Mesenchymal stem cell (in vitro differentiated cells and primary cell): Measurements from ENCODE around the gene PPP1R36.

Experiments used
- DNase-seq: peaks from one replicate; pipeline ENCODE4 v3.0.0-alpha.2; 2013
- H2AFZ ChIP-seq: one replicate; pipeline ENCODE4 v1.6.1; 2013; ENCODE audit warnings: low read depth, mild to moderate bottlenecking, control low read depth, inconsistent platforms, low read length, moderate library complexity
- H2AK5ac ChIP-seq: 2 replicates; pipeline ENCODE4 v1.6.1; 2013; ENCODE audit warnings: low read length, moderate library complexity, mild to moderate bottlenecking, inconsistent platforms; ENCODE audit not compliant: severe bottlenecking
- H2BK120ac ChIP-seq: one replicate; pipeline ENCODE4 v1.6.1; 2013; ENCODE audit warnings: low read depth, mild to moderate bottlenecking, inconsistent platforms, low read length, moderate library complexity
- H2BK12ac ChIP-seq, 2 experiments: one replicate each; pipeline ENCODE4 v1.6.1; 2013; ENCODE audit warnings: inconsistent platforms in 2 of 2, low read length in 2 of 2, mild to moderate bottlenecking in 2 of 2, moderate library complexity in 2 of 2, control low read depth in 1 of 2
- H2BK15ac ChIP-seq: one replicate; pipeline ENCODE4 v1.6.1; 2013; ENCODE audit warnings: mild to moderate bottlenecking, low read depth, inconsistent platforms; ENCODE audit not compliant: poor library complexity, severe bottlenecking
- H2BK5ac ChIP-seq: 2 replicates; pipeline ENCODE4 v1.6.1; 2013; ENCODE audit warnings: low read depth, mild to moderate bottlenecking, low read length, control low read depth, inconsistent platforms; ENCODE audit not compliant: poor library complexity, severe bottlenecking
- H3K14ac ChIP-seq, 2 experiments: one replicate each; pipeline ENCODE4 v1.6.1; 2013; ENCODE audit warnings: inconsistent platforms in 2 of 2, low read length in 2 of 2, control low read depth in 1 of 2, mild to moderate bottlenecking in 1 of 2, moderate library complexity in 1 of 2
- H3K18ac ChIP-seq, 2 experiments: one replicate each; pipeline ENCODE4 v1.6.1; 2013; ENCODE audit warnings: inconsistent platforms in 2 of 2, low read length in 2 of 2, control low read depth in 1 of 2, low read depth in 1 of 2, mild to moderate bottlenecking in 1 of 2
- H3K23ac ChIP-seq, 2 experiments: one replicate each; pipeline ENCODE4 v1.6.1; 2013; ENCODE audit warnings: inconsistent platforms in 2 of 2, low read length in 2 of 2, mild to moderate bottlenecking in 2 of 2, moderate library complexity in 2 of 2, control low read depth in 1 of 2
- H3K27ac ChIP-seq: 2 replicates; pipeline ENCODE4 v1.5.1; 2013; ENCODE audit warnings: mild to moderate bottlenecking, moderate library complexity, low read length, control low read depth, inconsistent platforms; ENCODE audit not compliant: poor library complexity, severe bottlenecking
- H3K27me3 ChIP-seq, 2 experiments: 2 replicates each; pipeline versions ENCODE4 v1.6.1 to v1.7.0; 2013; ENCODE audit warnings: low read length in 2 of 2, mild to moderate bottlenecking in 2 of 2, moderate library complexity in 2 of 2, control low read depth in 1 of 2, inconsistent platforms in 1 of 2; ENCODE audit not compliant: control insufficient read depth in 1 of 2, insufficient read depth in 1 of 2
- H3K36me3 ChIP-seq, 2 experiments: 2 replicates each; pipeline versions ENCODE4 v1.6.1 to v1.7.0; 2013; ENCODE audit warnings: low read length in 2 of 2, control low read depth in 1 of 2, inconsistent platforms in 1 of 2, low read depth in 1 of 2, mild to moderate bottlenecking in 1 of 2; ENCODE audit not compliant: insufficient read depth in 2 of 2, control insufficient read depth in 1 of 2
- H3K4ac ChIP-seq, 2 experiments: one replicate each; pipeline ENCODE4 v1.6.1; 2013; ENCODE audit warnings: inconsistent platforms in 2 of 2, low read length in 2 of 2, mild to moderate bottlenecking in 2 of 2, moderate library complexity in 2 of 2, control low read depth in 1 of 2, low read depth in 1 of 2
- H3K4me1 ChIP-seq: 2 replicates; pipeline ENCODE4 v1.6.1; 2013; ENCODE audit warnings: low read depth, low read length, control low read depth; ENCODE audit not compliant: control insufficient read depth, insufficient read depth
- H3K4me2 ChIP-seq: 2 replicates; pipeline ENCODE4 v1.6.1; 2013; ENCODE audit warnings: low read length, mild to moderate bottlenecking, inconsistent platforms; ENCODE audit not compliant: poor library complexity, severe bottlenecking
- H3K4me3 ChIP-seq, 2 experiments: 2 replicates each; pipeline versions ENCODE4 v1.5.1 to v1.7.0; 2013; ENCODE audit warnings: low read length in 2 of 2, mild to moderate bottlenecking in 2 of 2, control low read depth in 1 of 2, low read depth in 1 of 2; ENCODE audit not compliant: insufficient read depth in 1 of 2
- H3K79me1 ChIP-seq: replicated peaks from 2 replicates; pipeline ENCODE4 v1.6.1; 2013; ENCODE audit warnings: mild to moderate bottlenecking, control low read depth, low read length, inconsistent platforms; ENCODE audit not compliant: poor library complexity, severe bottlenecking
- H3K9ac ChIP-seq: 2 replicates; pipeline ENCODE4 v1.7.0; 2013; ENCODE audit warnings: mild to moderate bottlenecking, low read length, moderate library complexity
- H3K9me3 ChIP-seq: 2 replicates; pipeline ENCODE4 v1.7.0; 2013; ENCODE audit warnings: mild to moderate bottlenecking, low read length; ENCODE audit not compliant: control insufficient read depth
- H4K8ac ChIP-seq: one replicate; pipeline ENCODE4 v1.6.1; 2013; ENCODE audit warnings: inconsistent platforms, mild to moderate bottlenecking, low read length, moderate library complexity
- H4K91ac ChIP-seq: one replicate; pipeline ENCODE4 v1.6.1; 2013; ENCODE audit warnings: mild to moderate bottlenecking, low read length, inconsistent platforms
- WGBS: methylation state at CpG from one replicate; pipeline ENCODE4 v1.1.7; 2013; ENCODE audit warnings: mixed read lengths; 5-methylcytosine and 5-hydroxymethylcytosine counted together

Gene PPP1R36

DNA sequence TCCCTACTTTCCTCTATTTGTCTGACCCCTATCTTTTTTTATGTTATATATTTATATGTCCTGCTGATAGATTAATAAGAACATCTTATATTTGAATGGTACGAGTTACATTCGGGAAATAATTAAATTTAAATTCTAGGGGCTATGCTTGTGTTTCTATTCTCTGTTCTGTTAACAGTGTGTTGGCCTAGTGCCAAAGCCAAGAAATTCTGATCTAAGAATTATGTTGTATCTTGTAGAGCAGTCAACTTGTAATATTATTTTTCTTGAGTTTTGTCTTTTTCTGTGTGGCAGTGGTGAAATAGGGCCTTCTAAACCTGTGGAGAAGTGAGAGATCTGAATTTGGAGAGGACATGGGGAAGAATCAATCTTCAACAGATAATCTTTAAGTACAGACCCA, 18.2 kb upstream of the PPP1R36 start:
- Histone ChIP-seq H3K36me3 (peaks cover 6 to 16% of the 10 kb centered on the region in 2 experiments), H3K18ac (no peak overlapping the region), H2BK5ac (no peak overlapping the region), H3K4me3 (no peak overlapping the region), H4K8ac (no peak overlapping the region), H3K9me3 (no peaks in the 10 kb centered on the region), H2BK120ac (no peak overlapping the region), H2BK12ac (no peak overlapping the region), H3K9ac (no peak overlapping the region), H2AK5ac (no peak overlapping the region), H3K23ac (no peak overlapping the region), H4K91ac (no peak overlapping the region), H2BK15ac (no peak overlapping the region), H3K4ac (no peak overlapping the region), H3K14ac (no peak overlapping the region), H3K27me3 (no peaks in the 10 kb centered on the region), H3K27ac (no peak overlapping the region), H3K79me1 (peaks cover 6% of the 10 kb centered on the region), H3K4me2 (no peak overlapping the region), H3K4me1 (no peaks in the 10 kb centered on the region), H2AFZ (no peak overlapping the region)
- no peak for DNase-seq
- WGBS, result 97% methylated on average over 2 of the region's 2 CpGs

DNA sequence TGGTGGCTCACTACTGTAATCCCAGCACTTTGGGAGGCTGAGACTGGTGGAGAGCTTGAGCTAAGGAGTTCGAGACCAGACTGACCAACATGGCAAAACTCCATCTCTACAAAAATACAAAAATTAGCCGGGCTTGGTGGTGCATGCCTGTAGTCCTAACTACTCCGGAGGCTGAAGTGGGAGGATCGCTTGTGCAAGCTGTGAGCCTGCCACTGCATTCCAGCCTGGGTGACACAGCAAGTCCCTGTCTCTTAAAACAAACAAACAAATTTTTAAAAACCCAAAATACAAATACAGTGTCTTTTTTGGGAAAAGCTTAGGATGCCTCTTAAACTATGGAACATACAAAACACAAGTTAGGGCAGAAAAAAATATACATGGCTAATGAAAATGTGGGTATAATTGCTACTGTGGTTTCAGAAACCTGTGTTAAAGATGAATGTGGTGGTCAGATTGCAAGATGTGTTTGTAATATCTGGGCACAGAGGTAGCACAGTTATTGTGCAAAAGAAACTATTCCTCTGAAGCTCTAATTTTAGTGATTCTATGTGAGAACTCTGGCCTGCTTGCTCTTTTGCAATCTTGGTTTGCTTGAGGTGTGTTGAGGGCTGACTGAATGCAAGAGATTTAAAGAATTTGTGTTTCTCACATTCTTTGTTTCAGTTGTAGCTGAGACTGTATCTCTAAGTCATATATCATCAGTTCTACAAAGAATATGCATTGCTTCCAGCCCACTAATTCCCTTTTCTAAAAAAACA, 13.1 kb upstream of the PPP1R36 start:
- Histone ChIP-seq H3K4ac (no peak overlapping the region), H2AFZ (no peak overlapping the region), H3K4me2 (no peak overlapping the region), H3K23ac (no peak overlapping the region), H4K8ac (no peak overlapping the region), H3K36me3 (peaks cover 0 to 5% of the 10 kb centered on the region in 2 experiments), H3K4me1 (peaks cover 3% of the 10 kb centered on the region), H3K9me3 (peaks cover 8% of the 10 kb centered on the region), H3K14ac (no peak overlapping the region), H2BK120ac (no peak overlapping the region), H2AK5ac (no peak overlapping the region), H3K9ac (no peak overlapping the region), H2BK15ac (no peak overlapping the region), H3K27ac (peak overlapping the region; percentile 38), H3K27me3 (peaks cover 0 to 10% of the 10 kb centered on the region in 2 experiments), H2BK5ac (no peak overlapping the region), H3K18ac (no peak overlapping the region), H3K4me3 (no peak overlapping the region), H2BK12ac (no peak overlapping the region), H4K91ac (no peak overlapping the region), H3K79me1 (no peaks in the 10 kb centered on the region)
- WGBS, result 45% methylated on average over 4 of the region's 4 CpGs
- peak; percentile 66 for DNase-seq

DNA sequence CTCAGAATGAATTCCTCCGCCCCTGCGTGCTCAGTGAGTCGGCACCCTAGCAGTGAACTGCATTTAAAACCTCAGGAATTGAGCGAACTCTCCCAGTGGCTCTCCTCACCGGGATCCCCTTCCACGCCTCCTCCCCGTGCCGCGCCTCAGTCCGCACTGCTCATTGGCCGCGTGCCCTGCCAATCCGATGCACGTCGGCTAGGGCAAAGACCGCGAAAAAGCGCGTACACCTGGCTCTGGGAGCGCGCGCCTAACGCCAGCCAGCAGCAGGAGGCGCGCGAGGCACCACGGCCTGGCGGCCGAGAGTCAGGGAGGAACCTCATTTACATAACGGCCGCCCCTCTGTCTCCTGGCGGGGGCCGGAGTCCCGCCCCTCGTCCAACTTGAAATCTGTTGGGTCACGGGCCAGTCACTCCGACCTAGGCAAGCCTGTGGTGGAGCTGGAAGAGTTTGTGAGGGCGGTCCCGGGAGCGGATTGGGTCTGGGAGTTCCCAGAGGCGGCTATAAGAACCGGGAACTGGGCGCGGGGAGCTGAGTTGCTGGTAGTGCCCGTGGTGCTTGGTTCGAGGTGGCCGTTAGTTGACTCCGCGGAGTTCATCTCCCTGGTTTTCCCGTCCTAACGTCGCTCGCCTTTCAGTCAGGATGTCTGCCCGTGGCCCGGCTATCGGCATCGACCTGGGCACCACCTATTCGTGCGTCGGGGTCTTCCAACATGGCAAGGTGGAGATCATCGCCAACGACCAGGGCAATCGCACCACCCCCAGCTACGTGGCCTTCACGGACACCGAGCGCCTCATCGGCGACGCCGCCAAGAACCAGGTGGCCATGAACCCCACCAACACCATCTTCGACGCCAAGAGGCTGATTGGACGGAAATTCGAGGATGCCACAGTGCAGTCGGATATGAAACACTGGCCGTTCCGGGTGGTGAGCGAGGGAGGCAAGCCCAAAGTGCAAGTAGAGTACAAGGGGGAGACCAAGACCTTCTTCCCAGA, 9.3 kb upstream of the PPP1R36 start, which contains the start of gene HSPA2:
Gene HSPA2, plus strand, starts transcription at position 534 of the 995 bp plus-strand sequence. Its CDS starts 109 bp downstream, at position 643.
- H2AFZ ChIP-seq, result peak within 1 kb of the TSS; percentile 51
- WGBS, result 53% methylated on average over 79 of the region's 79 CpGs
- no peak within 1 kb of the TSS for H3K14ac ChIP-seq
- no peak within 1 kb of the TSS for H2AK5ac ChIP-seq
- peak within 1 kb of the TSS in 1 of 2 experiments; percentile 14 for H3K18ac ChIP-seq
- DNase-seq, result peak; percentile 95
- H3K27ac ChIP-seq, result peak within 1 kb of the TSS; percentile 44
- peaks cover 0 to 28% of the 10 kb centered on the region in 2 experiments for H3K27me3 ChIP-seq
- peak within 1 kb of the TSS; percentile 81 for H4K8ac ChIP-seq
- H3K36me3 ChIP-seq, result peaks cover 0 to 10% of the 10 kb centered on the region in 2 experiments
- H3K79me1 ChIP-seq, result no peaks in the 10 kb centered on the region
- peaks cover 3% of the 10 kb centered on the region for H3K4me1 ChIP-seq
- H3K4ac ChIP-seq, result peak within 1 kb of the TSS in 1 of 2 experiments; percentile 53
- peak within 1 kb of the TSS; percentile 43 to 78 for H3K4me3 ChIP-seq
- peak within 1 kb of the TSS; percentile 85 for H2BK15ac ChIP-seq
- no peak within 1 kb of the TSS for H3K23ac ChIP-seq
- peak within 1 kb of the TSS; percentile 41 for H3K4me2 ChIP-seq
- peaks cover 8% of the 10 kb centered on the region for H3K9me3 ChIP-seq
- H3K9ac ChIP-seq, result peak within 1 kb of the TSS; percentile 84
- H4K91ac ChIP-seq, result peak within 1 kb of the TSS; percentile 3
- peak within 1 kb of the TSS; percentile 54 for H2BK120ac ChIP-seq
- H2BK5ac ChIP-seq, result no peak within 1 kb of the TSS
- peak within 1 kb of the TSS in 1 of 2 experiments; percentile 67 for H2BK12ac ChIP-seq
